Activated CD4-positive, alpha-beta T cell treated with anti-CD3 and anti-CD28 coated beads for 24 hours (primary cell): ENCODE data around the gene LTF.
"Not testable (repeated sequence)": the region's sequence is repeated elsewhere in the genome, so short reads cannot be mapped to it uniquely, and the experiment has no call there.

Experiments used
- DNase-seq, 2 donors: peaks; one replicate each; pipeline ENCODE4 v3.0.0-alpha.2; 2020; ENCODE audit warnings: low read depth in 2 of 2

Gene LTF

GRCh38 chr3:46395766-46396530 is 68.8 kb downstream of the LTF start:
- no peak for DNase-seq

- no peak for DNase-seq
Measured at GRCh38 chr3:46395210-46395661, 69.5 kb downstream of the LTF start.

- DNase-seq: no peak
Measured at GRCh38 chr3:46393554-46394434, 70.9 kb downstream of the LTF start.

DNA sequence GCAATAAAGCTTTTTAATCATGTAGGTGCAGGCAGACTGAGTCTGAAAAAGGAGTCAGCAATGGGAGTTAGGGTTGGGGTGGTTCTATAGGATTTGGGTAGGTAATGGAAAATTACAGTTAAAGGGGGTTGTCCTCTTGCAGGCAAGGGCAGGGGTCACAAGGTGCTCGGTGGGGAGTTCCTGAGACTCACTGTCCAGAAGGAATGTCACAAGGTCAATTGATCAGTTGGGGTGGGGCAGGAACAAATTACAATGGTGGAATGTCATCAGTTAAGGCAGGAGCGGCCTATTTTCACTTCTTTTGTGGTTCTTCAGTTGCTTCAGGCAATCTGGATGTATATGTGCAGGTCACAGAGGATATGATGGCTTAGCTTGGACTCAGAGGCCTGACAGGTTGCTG is 71.7 kb downstream of the LTF start:
- no peak for DNase-seq

DNA sequence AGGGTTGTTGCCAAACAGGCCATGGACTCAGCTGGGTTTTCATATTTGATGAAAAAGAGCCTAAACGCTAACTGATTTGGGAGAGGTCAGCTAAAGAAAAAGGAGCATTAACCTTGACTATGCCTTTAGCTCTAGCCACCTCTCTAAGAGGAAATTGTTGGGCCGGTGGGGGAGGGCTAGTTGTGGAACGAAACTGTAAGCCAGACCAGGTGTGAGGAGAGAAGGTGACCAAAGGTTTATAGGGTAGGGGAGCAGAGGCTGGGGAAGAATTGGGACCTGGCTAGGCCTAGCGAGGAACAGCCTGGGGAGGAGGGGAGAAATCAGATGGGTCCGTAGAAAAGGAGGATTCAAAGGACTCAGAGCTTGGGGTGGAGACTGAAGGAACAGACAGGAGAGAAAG is 73.2 kb downstream of the LTF start:
- not testable (repeated sequence) for DNase-seq

- no peak for DNase-seq
Measured at GRCh38 chr3:46389306-46389705, 75.4 kb downstream of the LTF start.

GRCh38 chr3:46388847-46389246 is 75.9 kb downstream of the LTF start:
- not testable (repeated sequence) for DNase-seq

DNA sequence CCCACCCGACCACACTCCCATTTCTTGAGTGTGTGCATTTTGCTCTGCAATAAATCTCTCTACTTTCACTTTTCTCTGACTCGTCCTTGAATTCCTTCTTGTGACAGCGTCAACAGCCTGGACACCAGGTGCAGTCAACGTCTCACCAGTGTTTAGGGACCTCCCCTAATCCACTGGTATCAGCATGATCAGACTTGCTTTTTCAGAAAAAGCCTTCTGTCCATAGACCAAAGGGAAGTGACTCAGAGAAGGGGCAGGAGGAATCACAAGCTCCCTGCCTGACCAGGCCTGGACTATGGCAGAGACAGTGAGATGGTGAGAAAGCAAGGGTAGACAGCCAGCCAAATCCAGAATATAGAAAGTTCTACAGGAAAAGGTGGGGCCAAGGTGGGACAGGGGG is 78.5 kb downstream of the LTF start:
- no peak for DNase-seq
